ENCODE data around the gene CPEB3. TPM values are rescaled to one million over a fixed set of nuclear protein-coding genes. Genes with fewer than 3 reads are reported as not detected.

Gene CPEB3
- total RNA-seq, 1 experiment from 2014 or later, result 1.0 TPM

GRCh38 chr10:92124020-92124419, 166.9 kb downstream of the CPEB3 start:
- no peak overlapping the region for H4K5ac ChIP-seq (ENCODE audit: insufficient read length, low read depth, low read length)
- no peak overlapping the region for H3K56ac ChIP-seq (ENCODE audit: insufficient read length, low read depth, low read length)
- no peak overlapping the region for H4K8ac ChIP-seq (replicated peaks; ENCODE audit: insufficient read length, low read depth, low read length)
- no peaks in the 10 kb centered on the region for H3K27me3 ChIP-seq (ENCODE audit: insufficient read depth, low read length)
- Mint-ChIP-seq H3K36me3 (ENCODE audit: insufficient read depth in 1 of 3, low read depth in 3 of 3) (no peaks in the 10 kb centered on the region), H3K27me3 (ENCODE audit: low read depth) (no peaks in the 10 kb centered on the region), H3K9me3 (no peaks in the 10 kb centered on the region), H3K27ac (no peak overlapping the region), H3K4me3 (no peak overlapping the region), H3K4me1 (peaks cover 10 to 12% of the 10 kb centered on the region in 2 experiments)
- H2BK15ac ChIP-seq (ENCODE audit: low read depth, low read length), result no peak overlapping the region
- H3K23me2 ChIP-seq (ENCODE audit: insufficient read length, low read depth, low read length, poor library complexity, severe bottlenecking), result no peaks in the 10 kb centered on the region
- no peak overlapping the region for H2BK5ac ChIP-seq (ENCODE audit: insufficient read length, low read length)
- no peak overlapping the region for H3K9ac ChIP-seq (ENCODE audit: extremely low read depth, insufficient read length, low read length)
- TF ChIP-seq, protein P1, sequence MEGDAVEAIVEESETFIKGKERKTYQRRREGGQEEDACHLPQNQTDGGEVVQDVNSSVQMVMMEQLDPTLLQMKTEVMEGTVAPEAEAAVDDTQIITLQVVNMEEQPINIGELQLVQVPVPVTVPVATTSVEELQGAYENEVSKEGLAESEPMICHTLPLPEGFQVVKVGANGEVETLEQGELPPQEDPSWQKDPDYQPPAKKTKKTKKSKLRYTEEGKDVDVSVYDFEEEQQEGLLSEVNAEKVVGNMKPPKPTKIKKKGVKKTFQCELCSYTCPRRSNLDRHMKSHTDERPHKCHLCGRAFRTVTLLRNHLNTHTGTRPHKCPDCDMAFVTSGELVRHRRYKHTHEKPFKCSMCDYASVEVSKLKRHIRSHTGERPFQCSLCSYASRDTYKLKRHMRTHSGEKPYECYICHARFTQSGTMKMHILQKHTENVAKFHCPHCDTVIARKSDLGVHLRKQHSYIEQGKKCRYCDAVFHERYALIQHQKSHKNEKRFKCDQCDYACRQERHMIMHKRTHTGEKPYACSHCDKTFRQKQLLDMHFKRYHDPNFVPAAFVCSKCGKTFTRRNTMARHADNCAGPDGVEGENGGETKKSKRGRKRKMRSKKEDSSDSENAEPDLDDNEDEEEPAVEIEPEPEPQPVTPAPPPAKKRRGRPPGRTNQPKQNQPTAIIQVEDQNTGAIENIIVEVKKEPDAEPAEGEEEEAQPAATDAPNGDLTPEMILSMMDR (conservative IDR thresholded peaks at IDR 0.05), result no peak
- WGBS (ENCODE audit: extremely low coverage, insufficient read length, low lambda C conversion rate), result no CpG with 5 or more reads among the region's 1 CpG
- H3K79me1 ChIP-seq (ENCODE audit: insufficient read depth, low read depth, low read length, poor library complexity, severe bottlenecking), result no peaks in the 10 kb centered on the region
- no peak overlapping the region for H3K4me2 ChIP-seq (ENCODE audit: insufficient read depth, insufficient read length, low read length)
- no peaks in the 10 kb centered on the region for H4K20me1 ChIP-seq (ENCODE audit: control insufficient read depth, insufficient read depth, insufficient read length)
- H3K23ac ChIP-seq (ENCODE audit: insufficient read length, low read depth, low read length), result no peak overlapping the region
- H2BK20ac ChIP-seq (ENCODE audit: low read depth, low read length, poor library complexity, severe bottlenecking), result no peak overlapping the region
- no peak for DNase-seq
- no peak overlapping the region for H4K91ac ChIP-seq (ENCODE audit: insufficient read length, low read depth, low read length)
- H2BK120ac ChIP-seq (ENCODE audit: low read depth, low read length, poor library complexity, severe bottlenecking), result no peak overlapping the region
- H3K79me2 ChIP-seq (ENCODE audit: insufficient read depth, low read length), result no peaks in the 10 kb centered on the region
- H3K4me1 ChIP-seq (ENCODE audit: insufficient read depth, low read length), result no peaks in the 10 kb centered on the region
- no peak overlapping the region for H3T11ph ChIP-seq (ENCODE audit: low read length)
- no peak overlapping the region for H3K4ac ChIP-seq (ENCODE audit: low read depth, low read length)
- no peak overlapping the region for H2BK12ac ChIP-seq (ENCODE audit: insufficient read length, low read depth, low read length)
- no peak overlapping the region for H3K14ac ChIP-seq (ENCODE audit: insufficient read depth, low read length)
- H3K9me3 ChIP-seq (ENCODE audit: control insufficient read depth, low read depth, low read length), result no peaks in the 10 kb centered on the region
- H2AFZ ChIP-seq (ENCODE audit: low read length), result no peak overlapping the region
- H3K18ac ChIP-seq (ENCODE audit: insufficient read length, low read depth, low read length), result no peak overlapping the region
- H2AK5ac ChIP-seq (ENCODE audit: insufficient read length, low read length), result no peak overlapping the region
- H3K27ac ChIP-seq (ENCODE audit: insufficient read length, low read depth, low read length), result no peak overlapping the region
